H1 (cell line): ENCODE results near the gene ACYP1. TPM values are rescaled to one million over a fixed set of nuclear protein-coding genes. Genes with fewer than 3 reads are reported as not detected.

Experiments
- CTCF ChIA-PET: fragments of 300-600 bp; sonication (Branson Sonifier 250); formaldehyde crosslinking; loops from one replicate; lab custom pipeline; 2021; ENCODE audit not compliant: partially characterized antibody; lab: Charles Lee
- POLR2A ChIA-PET: fragments of 300-600 bp; sonication (Branson Sonifier 250); formaldehyde crosslinking; loops from one replicate; lab custom pipeline; 2021; ENCODE audit warnings: inconsistent platforms; ENCODE audit not compliant: partially characterized antibody; lab: Charles Lee
- DNase-seq, 2 experiments: peaks; one replicate each; pipeline versions ENCODE4 v3.0.0 to v3.0.0-alpha.2; 2010 to 2022; ENCODE audit warnings: low spot score in 2 of 2, low read depth in 1 of 2, mixed read lengths in 1 of 2
- FAIRE-seq: peaks from 2 replicates; lab custom pipeline; 2011; peaks lifted over from hg19 to GRCh38; lab: Jason Lieb, UNC
- H2AFZ ChIP-seq: 2 replicates; pipeline ENCODE4 v1.8.1; 2012; ENCODE audit warnings: low read length, inconsistent platforms
- H2AK5ac ChIP-seq: 2 replicates; pipeline ENCODE4 v1.6.1; 2013; ENCODE audit warnings: low read depth, low read length
- H2BK120ac ChIP-seq: replicated peaks from 2 replicates; pipeline ENCODE3; 2013; ENCODE audit warnings: low read depth, low read length, inconsistent platforms
- H2BK12ac ChIP-seq: 2 replicates; pipeline ENCODE4 v1.6.1; 2013; ENCODE audit warnings: low read depth, low read length
- H2BK15ac ChIP-seq: 2 replicates; pipeline ENCODE4 v1.6.1; 2013; ENCODE audit warnings: low read length
- H2BK20ac ChIP-seq: 2 replicates; pipeline ENCODE4 v1.6.1; 2013; ENCODE audit warnings: low read length
- H2BK5ac ChIP-seq: 2 replicates; pipeline ENCODE4 v1.6.1; 2013; ENCODE audit warnings: low read depth, low read length
- H3K14ac ChIP-seq: 2 replicates; pipeline ENCODE4 v1.6.1; 2013; ENCODE audit warnings: inconsistent platforms; ENCODE audit not compliant: insufficient read length
- H3K18ac ChIP-seq: 2 replicates; pipeline ENCODE4 v1.6.1; 2013; ENCODE audit warnings: low read length; ENCODE audit errors: extremely low read depth
- H3K23ac ChIP-seq: 2 replicates; pipeline ENCODE4 v1.6.1; 2013; ENCODE audit warnings: inconsistent platforms; ENCODE audit not compliant: insufficient read length
- H3K23me2 ChIP-seq: 2 replicates; pipeline ENCODE4 v1.6.1; 2013; ENCODE audit warnings: low read depth, low read length
- H3K27ac ChIP-seq: 2 replicates; pipeline ENCODE4 v1.6.1; 2011; ENCODE audit warnings: low read depth, low read length, inconsistent platforms
- H3K27me3 ChIP-seq, 4 experiments: replicated peaks in 1 of 4; 1 replicate in 1 of 4; 2 replicates in 3 of 4; pipeline versions ENCODE4 v1.6.1 to v1.8.1; 2011 to 2013; ENCODE audit warnings: low read length in 3 of 4, mild to moderate bottlenecking in 3 of 4, inconsistent platforms in 2 of 4, mixed read lengths in 2 of 4, moderate library complexity in 1 of 4; ENCODE audit not compliant: control insufficient read depth in 3 of 4, insufficient read depth in 3 of 4; ENCODE audit errors: extremely low read depth in 1 of 4
- H3K36me3 ChIP-seq, 4 experiments: 2 replicates each; pipeline versions ENCODE4 v1.6.1 to v1.8.1; 2011 to 2013; ENCODE audit warnings: mild to moderate bottlenecking in 4 of 4, low read length in 3 of 4, moderate library complexity in 2 of 4, control low read depth in 1 of 4, inconsistent platforms in 1 of 4; ENCODE audit not compliant: insufficient read depth in 4 of 4, control insufficient read depth in 2 of 4
- H3K4ac ChIP-seq: replicated peaks from 2 replicates; pipeline ENCODE3; 2013; ENCODE audit warnings: low read length, low read depth, mixed read lengths, inconsistent platforms; ENCODE audit not compliant: insufficient read length
- H3K4me1 ChIP-seq, 4 experiments: replicated peaks in 1 of 4; 1 replicate in 1 of 4; 2 replicates in 3 of 4; pipeline versions ENCODE4 v1.6.1 to v1.8.1; 2011 to 2013; ENCODE audit warnings: low read length in 3 of 4, inconsistent platforms in 2 of 4, mixed read lengths in 1 of 4; ENCODE audit not compliant: insufficient read depth in 4 of 4, control insufficient read depth in 3 of 4
- H3K4me2 ChIP-seq, 2 experiments: 2 replicates each; pipeline versions ENCODE4 v1.6.1 to v1.8.1; 2011 to 2013; ENCODE audit warnings: low read depth in 2 of 2, low read length in 2 of 2, control low read depth in 1 of 2, inconsistent platforms in 1 of 2, mild to moderate bottlenecking in 1 of 2; ENCODE audit not compliant: insufficient read depth in 1 of 2
- H3K4me3 ChIP-seq, 4 experiments: fragments of 200-600, 300-600 bp in 1 of 4; sonication (generic), shearing (Covaris generic), sonication (Bioruptor Twin) in 1 of 4; 2 replicates each; pipeline versions ENCODE4 v1.5.1 to v1.8.1; 2011 to 2016; ENCODE audit warnings: low read length in 4 of 4, low read depth in 3 of 4, control low read depth in 2 of 4, inconsistent platforms in 2 of 4, mild to moderate bottlenecking in 2 of 4, mixed read lengths in 1 of 4, moderate library complexity in 1 of 4; ENCODE audit not compliant: insufficient read depth in 2 of 4; ENCODE audit errors: extremely low read depth in 1 of 4
- H3K56ac ChIP-seq: replicated peaks from 2 replicates; pipeline ENCODE3; 2013; ENCODE audit warnings: low read depth, mild to moderate bottlenecking, mixed read lengths, low read length, inconsistent platforms; ENCODE audit not compliant: insufficient read length
- H3K79me1 ChIP-seq: 2 replicates; pipeline ENCODE4 v1.6.1; 2013; ENCODE audit warnings: low read depth, low read length, control low read depth
- H3K79me2 ChIP-seq, 2 experiments: 2 replicates each; pipeline versions ENCODE4 v1.6.1 to v1.8.1; 2012 to 2013; ENCODE audit warnings: low read length in 2 of 2, mild to moderate bottlenecking in 2 of 2, inconsistent platforms in 1 of 2; ENCODE audit not compliant: insufficient read depth in 2 of 2, control insufficient read depth in 1 of 2
- H3K9ac ChIP-seq, 4 experiments: replicated peaks in 1 of 4; 1 replicate in 1 of 4; 2 replicates in 3 of 4; pipeline versions ENCODE4 v1.6.1 to v1.8.1; 2011 to 2013; ENCODE audit warnings: low read depth in 3 of 4, low read length in 3 of 4, control low read depth in 2 of 4, mild to moderate bottlenecking in 2 of 4, moderate library complexity in 2 of 4, inconsistent platforms in 1 of 4; ENCODE audit errors: extremely low read depth in 1 of 4
- H3K9me3 ChIP-seq, 2 experiments: 2 replicates each; pipeline versions ENCODE4 v1.6.1 to v1.8.1; 2012 to 2013; ENCODE audit warnings: mild to moderate bottlenecking in 2 of 2, moderate library complexity in 2 of 2, control low read depth in 1 of 2, inconsistent platforms in 1 of 2, low read depth in 1 of 2, low read length in 1 of 2, mixed read lengths in 1 of 2; ENCODE audit not compliant: insufficient read depth in 2 of 2
- H4K20me1 ChIP-seq, 2 experiments: replicated peaks in 1 of 2; 2 replicates each; pipeline versions ENCODE3 to v1.8.1; 2011 to 2013; ENCODE audit warnings: inconsistent platforms in 2 of 2, low read length in 2 of 2, mild to moderate bottlenecking in 1 of 2; ENCODE audit not compliant: insufficient read depth in 2 of 2, control insufficient read depth in 1 of 2
- H4K5ac ChIP-seq: 2 replicates; pipeline ENCODE4 v1.6.1; 2013; ENCODE audit warnings: low read length, low read depth, mixed read lengths, inconsistent platforms; ENCODE audit not compliant: insufficient read length
- H4K8ac ChIP-seq: 2 replicates; pipeline ENCODE4 v1.8.0; 2013; ENCODE audit warnings: mild to moderate bottlenecking, moderate library complexity, low read length, inconsistent platforms; ENCODE audit not compliant: insufficient read depth; ENCODE audit errors: extremely low read depth
- H4K91ac ChIP-seq: replicated peaks from 2 replicates; pipeline ENCODE3; 2013; ENCODE audit warnings: low read length, mixed read lengths, inconsistent platforms; ENCODE audit not compliant: insufficient read length
- BACH1 ChIP-seq: IDR thresholded peaks from 2 replicates; pipeline ENCODE4 v1.6.1; 2012; ENCODE audit warnings: low read length, improper control_type of control experiment
- BRCA1 ChIP-seq: IDR thresholded peaks from 2 replicates; pipeline ENCODE4 v1.6.1; 2012; ENCODE audit warnings: low read depth, low read length, improper control_type of control experiment
- CHD2 ChIP-seq: IDR thresholded peaks from 2 replicates; pipeline ENCODE4 v1.6.1; 2012; ENCODE audit warnings: low read length, improper control_type of control experiment
- EGR1 ChIP-seq: IDR thresholded peaks from 2 replicates; pipeline ENCODE4 v1.6.1; 2011; ENCODE audit warnings: low read depth, low read length, borderline replicate concordance
- NRF1 ChIP-seq: IDR thresholded peaks from 2 replicates; pipeline ENCODE4 v1.6.1; 2011; ENCODE audit warnings: mild to moderate bottlenecking, low read depth, low read length, improper control_type of control experiment
- PHF8 ChIP-seq: fragments of 200-600 bp; sonication (generic); conservative IDR thresholded peaks from 2 replicates; pipeline ENCODE4 v1.7.1; 2012; ENCODE audit warnings: low read depth, mild to moderate bottlenecking, inconsistent platforms, low read length, moderate library complexity
- SRF ChIP-seq: IDR thresholded peaks from 2 replicates; pipeline ENCODE4 v1.6.1; 2011; ENCODE audit warnings: mild to moderate bottlenecking, low read depth, low read length, moderate library complexity
- SUZ12 ChIP-seq: fragments of 200-600 bp; sonication (generic); IDR thresholded peaks from 2 replicates; pipeline ENCODE4 v1.6.1; 2012; ENCODE audit warnings: mild to moderate bottlenecking, inconsistent platforms, low read length, moderate library complexity, mixed read lengths
- TAF7 ChIP-seq: optimal IDR thresholded peaks from 2 replicates; pipeline ENCODE3; 2011; ENCODE audit warnings: low read depth, mild to moderate bottlenecking, inconsistent platforms, low read length, moderate library complexity, borderline replicate concordance
- TBP ChIP-seq: IDR thresholded peaks from 2 replicates; pipeline ENCODE4 v1.6.1; 2011; ENCODE audit warnings: low read depth, low read length, improper control_type of control experiment
- TCF12 ChIP-seq: IDR thresholded peaks from 2 replicates; pipeline ENCODE4 v1.6.1; 2011; ENCODE audit warnings: low read depth, mild to moderate bottlenecking, low read length
- YY1 ChIP-seq: IDR thresholded peaks from 2 replicates; pipeline ENCODE4 v1.6.1; 2011; ENCODE audit warnings: low read depth, mild to moderate bottlenecking, low read length
- WGBS, 2 experiments: shearing (Covaris generic) in 1 of 2; methylation state at CpG; one replicate each; pipeline versions ENCODE4 v1.1.6 to v1.1.7; 2013 to 2015; ENCODE audit warnings: low lambda C conversion rate in 2 of 2, mixed read lengths in 2 of 2, inconsistent platforms in 1 of 2, low coverage in 1 of 2, missing lambda C conversion rate in 1 of 2; ENCODE audit not compliant: insufficient replicate concordance in 2 of 2, insufficient coverage in 1 of 2, insufficient read length in 1 of 2; ENCODE audit errors: extremely low coverage in 1 of 2, missing lambda C conversion rate in 1 of 2; 5-methylcytosine and 5-hydroxymethylcytosine counted together
- polyA plus RNA-seq, 7 experiments: library from polyadenylated mRNA; depleted of rRNA in 3 of 7; stranded (reverse) in 5 of 7; unstranded in 2 of 7; fragments of >200 nt in 5 of 7; fragments of 200-250 nt in 2 of 7; gene quantifications; 1 replicate in 5 of 7; 2 replicates in 1 of 7; 4 replicates in 1 of 7; pipeline versions ENCODE4 v1.2.1 to v1.2.3, GENCODE V29; 2011 to 2013; ENCODE audit warnings: missing spikeins in 2 of 7, mixed read lengths in 2 of 7
- total RNA-seq: library from RNA; stranded (reverse); fragmentation: NEBNext Ultra II Directional; extraction: Animal tissue kit (Norgen Biotek cat#: 25700); gene quantifications from 2 replicates; pipeline ENCODE4 v1.2.1, GENCODE V29; 2021
- TF ChIP-seq, protein P1 (sequence below): IDR thresholded peaks from 2 replicates; pipeline ENCODE4 v1.6.1; 2011; ENCODE audit warnings: low read depth, mild to moderate bottlenecking, low read length; ENCODE audit not compliant: insufficient read depth
- TF ChIP-seq, protein P2 (sequence below): IDR thresholded peaks from 2 replicates; pipeline ENCODE4 v1.6.1; 2012; ENCODE audit warnings: inconsistent platforms

Gene ACYP1
- total and polyA plus RNA-seq, 2 of the 8 experiments (the other 6 are each of a cell fraction or from before 2014, with no cell fraction given): 22.3 to 24.8 TPM

DNA sequence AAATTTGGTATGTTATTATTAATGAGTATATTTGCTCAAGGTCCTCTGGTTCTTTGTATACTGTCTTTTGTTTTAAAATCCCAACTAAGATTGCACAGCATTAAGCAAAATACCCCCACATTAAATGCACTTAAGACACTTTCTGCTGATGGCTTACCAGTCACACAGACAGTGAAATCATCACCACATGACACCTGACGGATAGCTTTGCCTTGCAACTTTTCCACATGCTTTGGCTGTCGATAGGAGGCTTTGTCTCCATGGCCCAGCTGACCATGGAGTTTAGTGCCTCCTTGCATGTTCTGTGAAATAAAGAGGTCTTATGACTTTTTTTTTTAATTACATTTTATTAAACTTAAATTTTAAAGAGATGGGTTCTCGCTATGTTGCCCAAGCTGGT lies 43.4 kb upstream of the ACYP1 start:
- Histone ChIP-seq H2BK12ac (no peak overlapping the region), H3K23me2 (no peaks in the 10 kb centered on the region), H3K79me2 (no peaks in the 10 kb centered on the region), H3K4me2 (no peak overlapping the region), H2AK5ac (no peak overlapping the region), H2BK5ac (no peak overlapping the region), H3K27me3 (no peaks in the 10 kb centered on the region), H3K9ac (no peak overlapping the region), H3K4me1 (no peaks in the 10 kb centered on the region), H3K18ac (no peak overlapping the region), H2BK120ac (no peak overlapping the region), H4K91ac (no peak overlapping the region), H3K56ac (no peak overlapping the region), H4K8ac (no peak overlapping the region), H3K4ac (no peak overlapping the region), H4K5ac (no peak overlapping the region), H3K9me3 (no peaks in the 10 kb centered on the region), H2BK15ac (no peak overlapping the region), H3K27ac (no peak overlapping the region), H2BK20ac (no peak overlapping the region), H3K36me3 (peaks cover 14 to 62% (median 45%) of the 10 kb centered on the region in 4 experiments), H4K20me1 (no peaks in the 10 kb centered on the region), H3K23ac (no peak overlapping the region), H2AFZ (no peak overlapping the region), H3K14ac (no peak overlapping the region), H3K79me1 (no peaks in the 10 kb centered on the region), H3K4me3 (no peak overlapping the region)
- ChIA-PET CTCF (interaction anchor here (0.6 to 1.2 kb wide), 4 partner anchors 10 to 240 kb away, joined by 3 to 4 read pairs (median 3); no protein-coding TSS in a partner anchor), POLR2A (interaction anchor here (0.8 kb wide), 1 partner anchor 15 kb away, joined by 3 read pairs; no protein-coding TSS in a partner anchor)
- DNase-seq (no peak), FAIRE-seq (no peak)
- 75% methylated on average over 3 of the region's 3 CpGs; no CpG with 5 or more reads in 1 of the 2 experiments for WGBS, 2 experiments
- TF ChIP-seq BRCA1: no peak
- no peak for TF ChIP-seq NRF1
- TF ChIP-seq YY1: no peak
- no peak for TF ChIP-seq PHF8
- no peak for TF ChIP-seq SUZ12
- TF ChIP-seq TCF12: no peak
- TF ChIP-seq, protein P1, sequence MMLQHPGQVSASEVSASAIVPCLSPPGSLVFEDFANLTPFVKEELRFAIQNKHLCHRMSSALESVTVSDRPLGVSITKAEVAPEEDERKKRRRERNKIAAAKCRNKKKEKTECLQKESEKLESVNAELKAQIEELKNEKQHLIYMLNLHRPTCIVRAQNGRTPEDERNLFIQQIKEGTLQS: no peak
- no peak for TF ChIP-seq SRF
- no peak for TF ChIP-seq CHD2
- TF ChIP-seq TBP: no peak
- TF ChIP-seq, protein P2, sequence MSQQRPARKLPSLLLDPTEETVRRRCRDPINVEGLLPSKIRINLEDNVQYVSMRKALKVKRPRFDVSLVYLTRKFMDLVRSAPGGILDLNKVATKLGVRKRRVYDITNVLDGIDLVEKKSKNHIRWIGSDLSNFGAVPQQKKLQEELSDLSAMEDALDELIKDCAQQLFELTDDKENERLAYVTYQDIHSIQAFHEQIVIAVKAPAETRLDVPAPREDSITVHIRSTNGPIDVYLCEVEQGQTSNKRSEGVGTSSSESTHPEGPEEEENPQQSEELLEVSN: no peak
- no peak for TF ChIP-seq TAF7
- no peak for TF ChIP-seq EGR1
- TF ChIP-seq BACH1: no peak
